Measurements from ENCODE around the gene FSTL4. TPM values are rescaled to one million over a fixed set of nuclear protein-coding genes. Genes with fewer than 3 reads are reported as not detected.

FSTL4 gene
- polyA plus RNA-seq, 1 donor from 2014 or later = 0.57 TPM

GRCh38 chr5:133372293-133372937 lies 239.9 kb downstream of the FSTL4 start (continued):
- TF ChIP-seq, protein P1, sequence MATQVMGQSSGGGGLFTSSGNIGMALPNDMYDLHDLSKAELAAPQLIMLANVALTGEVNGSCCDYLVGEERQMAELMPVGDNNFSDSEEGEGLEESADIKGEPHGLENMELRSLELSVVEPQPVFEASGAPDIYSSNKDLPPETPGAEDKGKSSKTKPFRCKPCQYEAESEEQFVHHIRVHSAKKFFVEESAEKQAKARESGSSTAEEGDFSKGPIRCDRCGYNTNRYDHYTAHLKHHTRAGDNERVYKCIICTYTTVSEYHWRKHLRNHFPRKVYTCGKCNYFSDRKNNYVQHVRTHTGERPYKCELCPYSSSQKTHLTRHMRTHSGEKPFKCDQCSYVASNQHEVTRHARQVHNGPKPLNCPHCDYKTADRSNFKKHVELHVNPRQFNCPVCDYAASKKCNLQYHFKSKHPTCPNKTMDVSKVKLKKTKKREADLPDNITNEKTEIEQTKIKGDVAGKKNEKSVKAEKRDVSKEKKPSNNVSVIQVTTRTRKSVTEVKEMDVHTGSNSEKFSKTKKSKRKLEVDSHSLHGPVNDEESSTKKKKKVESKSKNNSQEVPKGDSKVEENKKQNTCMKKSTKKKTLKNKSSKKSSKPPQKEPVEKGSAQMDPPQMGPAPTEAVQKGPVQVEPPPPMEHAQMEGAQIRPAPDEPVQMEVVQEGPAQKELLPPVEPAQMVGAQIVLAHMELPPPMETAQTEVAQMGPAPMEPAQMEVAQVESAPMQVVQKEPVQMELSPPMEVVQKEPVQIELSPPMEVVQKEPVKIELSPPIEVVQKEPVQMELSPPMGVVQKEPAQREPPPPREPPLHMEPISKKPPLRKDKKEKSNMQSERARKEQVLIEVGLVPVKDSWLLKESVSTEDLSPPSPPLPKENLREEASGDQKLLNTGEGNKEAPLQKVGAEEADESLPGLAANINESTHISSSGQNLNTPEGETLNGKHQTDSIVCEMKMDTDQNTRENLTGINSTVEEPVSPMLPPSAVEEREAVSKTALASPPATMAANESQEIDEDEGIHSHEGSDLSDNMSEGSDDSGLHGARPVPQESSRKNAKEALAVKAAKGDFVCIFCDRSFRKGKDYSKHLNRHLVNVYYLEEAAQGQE (IDR thresholded peaks at IDR 0.05; ENCODE audit: borderline replicate concordance) = no peak

GRCh38 chr5:133371371-133372155 lies 240.8 kb downstream of the FSTL4 start:
- Histone ChIP-seq H3K9ac (ENCODE audit: low read length) (no peak overlapping the region), H3K4me3 (ENCODE audit: low read length) (no peak overlapping the region), H3K9me3 (ENCODE audit: low read length) (no peaks in the 10 kb centered on the region), H2AFZ (ENCODE audit: low read depth, low read length) (peak overlapping the region; percentile 37), H3K9me2 (ENCODE audit: insufficient read depth, low read length) (no peaks in the 10 kb centered on the region), H3K36me3 (ENCODE audit: insufficient read depth, low read length) (no peaks in the 10 kb centered on the region), H3F3A (ENCODE audit: insufficient read depth, low read length, poor library complexity, severe bottlenecking) (no peaks in the 10 kb centered on the region), H3K79me2 (replicated peaks; ENCODE audit: insufficient read depth, low read length) (no peaks in the 10 kb centered on the region), H4K20me1 (ENCODE audit: insufficient read depth) (no peaks in the 10 kb centered on the region), H3K4me2 (ENCODE audit: low read length) (no peak overlapping the region), H3K27ac (ENCODE audit: low read length) (peak overlapping the region; percentile 50), H3K27me3 (ENCODE audit: insufficient read depth, low read depth, low read length) (no peaks in the 10 kb centered on the region)
- TF ChIP-seq EP300 (conservative IDR thresholded peaks at IDR 0.05; ENCODE audit: poor library complexity, severe bottlenecking) (peak; percentile 66), MXI1 (conservative IDR thresholded peaks at IDR 0.05; ENCODE audit: poor library complexity, severe bottlenecking) (no peak), TAF1 (IDR thresholded peaks at IDR 0.05; ENCODE audit: low read depth) (no peak), POLR2AphosphoS5 (IDR thresholded peaks at IDR 0.05) (peak; percentile 56)
- TF ChIP-seq, protein P1 (IDR thresholded peaks at IDR 0.05; ENCODE audit: borderline replicate concordance) = no peak

DNA sequence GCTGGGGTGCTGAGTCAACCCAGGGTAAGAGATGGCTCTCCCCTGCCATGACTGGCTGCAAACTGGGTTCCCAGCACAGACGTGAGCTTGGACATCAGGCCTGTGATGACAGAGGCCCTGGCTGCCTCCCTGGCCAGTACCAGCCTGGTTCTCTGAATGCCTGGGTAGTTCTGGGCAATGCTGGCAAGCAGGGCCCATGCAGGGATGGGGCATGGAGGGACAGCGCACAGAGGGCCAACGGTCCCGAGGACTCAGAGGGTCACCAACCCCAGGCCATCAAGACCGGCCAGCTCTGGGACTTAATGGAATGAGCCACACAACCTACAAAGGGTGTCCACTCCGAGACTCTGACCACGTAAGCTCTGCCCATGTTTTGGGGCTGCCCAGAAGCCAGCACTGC lies 241.4 kb downstream of the FSTL4 start:
- no peak overlapping the region for H2AFZ ChIP-seq (ENCODE audit: low read depth, low read length)
- no peaks in the 10 kb centered on the region for H3K9me2 ChIP-seq (ENCODE audit: insufficient read depth, low read length)
- H3K9me3 ChIP-seq (ENCODE audit: low read length) = no peaks in the 10 kb centered on the region
- H3K27ac ChIP-seq (ENCODE audit: low read length) = peak overlapping the region; percentile 50
- H3K36me3 ChIP-seq (ENCODE audit: insufficient read depth, low read length) = no peaks in the 10 kb centered on the region
- no peaks in the 10 kb centered on the region for H3F3A ChIP-seq (ENCODE audit: insufficient read depth, low read length, poor library complexity, severe bottlenecking)
- no peaks in the 10 kb centered on the region for H4K20me1 ChIP-seq (ENCODE audit: insufficient read depth)
- no peaks in the 10 kb centered on the region for H3K79me2 ChIP-seq (replicated peaks; ENCODE audit: insufficient read depth, low read length)
- no peak overlapping the region for H3K9ac ChIP-seq (ENCODE audit: low read length)
- H3K4me2 ChIP-seq (ENCODE audit: low read length) = no peak overlapping the region
- TF ChIP-seq MXI1 (conservative IDR thresholded peaks at IDR 0.05; ENCODE audit: poor library complexity, severe bottlenecking) (no peak), SMC3 (conservative IDR thresholded peaks at IDR 0.05; ENCODE audit: poor library complexity) (no peak), TAF1 (IDR thresholded peaks at IDR 0.05; ENCODE audit: low read depth) (no peak), EP300 (conservative IDR thresholded peaks at IDR 0.05; ENCODE audit: poor library complexity, severe bottlenecking) (no peak), RAD21 (conservative IDR thresholded peaks at IDR 0.05) (no peak), POLR2AphosphoS5 (IDR thresholded peaks at IDR 0.05) (no peak), EZH2 (IDR thresholded peaks at IDR 0.05; ENCODE audit: borderline replicate concordance, insufficient read depth, low read length, poor library complexity, severe bottlenecking) (no peak)
- TF ChIP-seq, protein P2, sequence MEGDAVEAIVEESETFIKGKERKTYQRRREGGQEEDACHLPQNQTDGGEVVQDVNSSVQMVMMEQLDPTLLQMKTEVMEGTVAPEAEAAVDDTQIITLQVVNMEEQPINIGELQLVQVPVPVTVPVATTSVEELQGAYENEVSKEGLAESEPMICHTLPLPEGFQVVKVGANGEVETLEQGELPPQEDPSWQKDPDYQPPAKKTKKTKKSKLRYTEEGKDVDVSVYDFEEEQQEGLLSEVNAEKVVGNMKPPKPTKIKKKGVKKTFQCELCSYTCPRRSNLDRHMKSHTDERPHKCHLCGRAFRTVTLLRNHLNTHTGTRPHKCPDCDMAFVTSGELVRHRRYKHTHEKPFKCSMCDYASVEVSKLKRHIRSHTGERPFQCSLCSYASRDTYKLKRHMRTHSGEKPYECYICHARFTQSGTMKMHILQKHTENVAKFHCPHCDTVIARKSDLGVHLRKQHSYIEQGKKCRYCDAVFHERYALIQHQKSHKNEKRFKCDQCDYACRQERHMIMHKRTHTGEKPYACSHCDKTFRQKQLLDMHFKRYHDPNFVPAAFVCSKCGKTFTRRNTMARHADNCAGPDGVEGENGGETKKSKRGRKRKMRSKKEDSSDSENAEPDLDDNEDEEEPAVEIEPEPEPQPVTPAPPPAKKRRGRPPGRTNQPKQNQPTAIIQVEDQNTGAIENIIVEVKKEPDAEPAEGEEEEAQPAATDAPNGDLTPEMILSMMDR (IDR thresholded peaks at IDR 0.05; ENCODE audit: poor library complexity, severe bottlenecking) = no peak
- TF ChIP-seq, protein P1 (IDR thresholded peaks at IDR 0.05; ENCODE audit: borderline replicate concordance) = no peak
- H3K27me3 ChIP-seq (ENCODE audit: insufficient read depth, low read depth, low read length) = no peaks in the 10 kb centered on the region
- H3K4me3 ChIP-seq (ENCODE audit: low read length) = no peak overlapping the region

Data from neural cell (in vitro differentiated cells).